Coronary artery (tissue), 2 donors: ENCODE data around the gene SUV39H1.

Experiments
- DNase-seq: peaks from one replicate; pipeline ENCODE4 v3.0.0-alpha.2; 2017; ENCODE audit warnings: low spot score
- H3K27ac ChIP-seq, 2 donors: fragments of 200-600 bp; sonication (generic); one replicate each; pipeline ENCODE4 v1.5.1; 2016 to 2019
- H3K4me3 ChIP-seq: fragments of 200-600 bp; sonication (generic); 2 replicates; pipeline ENCODE4 v1.5.1; 2016; ENCODE audit warnings: mild to moderate bottlenecking, moderate library complexity
- TF ChIP-seq, protein P1 (sequence below): fragments of 200-600 bp; sonication (generic); IDR thresholded peaks from one replicate; pipeline ENCODE4 v1.5.1; 2019; ENCODE audit warnings: antibody characterized with exemption

The SUV39H1 gene

DNA sequence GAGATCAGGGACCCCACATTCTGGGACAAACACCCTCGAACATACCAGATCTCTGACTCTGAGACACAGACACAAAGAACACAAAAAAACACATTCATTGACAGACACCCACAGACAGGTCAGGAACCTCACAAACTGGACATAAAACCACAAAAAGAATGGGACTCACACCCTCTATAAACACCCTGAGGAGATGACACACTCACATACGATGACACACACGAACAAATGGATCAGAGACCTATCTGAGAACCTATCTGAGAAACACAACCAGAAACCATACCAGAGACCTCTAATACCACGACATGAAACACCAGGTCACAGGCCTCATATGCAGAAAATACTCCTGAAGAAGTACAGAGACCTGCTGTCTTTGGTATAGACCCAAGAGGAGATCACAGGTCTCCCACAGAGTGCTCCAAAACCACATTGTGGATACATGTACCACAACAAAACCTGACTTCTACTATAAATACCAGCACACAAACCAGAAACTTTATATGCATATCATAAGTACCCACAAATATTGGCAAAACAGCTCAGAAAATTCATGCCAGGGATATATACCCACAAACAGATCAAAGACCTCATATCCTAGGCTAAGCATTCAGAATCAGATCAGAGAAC is 19.5 kb downstream of the SUV39H1 start:
- no peak for DNase-seq
- TF ChIP-seq, protein P1, sequence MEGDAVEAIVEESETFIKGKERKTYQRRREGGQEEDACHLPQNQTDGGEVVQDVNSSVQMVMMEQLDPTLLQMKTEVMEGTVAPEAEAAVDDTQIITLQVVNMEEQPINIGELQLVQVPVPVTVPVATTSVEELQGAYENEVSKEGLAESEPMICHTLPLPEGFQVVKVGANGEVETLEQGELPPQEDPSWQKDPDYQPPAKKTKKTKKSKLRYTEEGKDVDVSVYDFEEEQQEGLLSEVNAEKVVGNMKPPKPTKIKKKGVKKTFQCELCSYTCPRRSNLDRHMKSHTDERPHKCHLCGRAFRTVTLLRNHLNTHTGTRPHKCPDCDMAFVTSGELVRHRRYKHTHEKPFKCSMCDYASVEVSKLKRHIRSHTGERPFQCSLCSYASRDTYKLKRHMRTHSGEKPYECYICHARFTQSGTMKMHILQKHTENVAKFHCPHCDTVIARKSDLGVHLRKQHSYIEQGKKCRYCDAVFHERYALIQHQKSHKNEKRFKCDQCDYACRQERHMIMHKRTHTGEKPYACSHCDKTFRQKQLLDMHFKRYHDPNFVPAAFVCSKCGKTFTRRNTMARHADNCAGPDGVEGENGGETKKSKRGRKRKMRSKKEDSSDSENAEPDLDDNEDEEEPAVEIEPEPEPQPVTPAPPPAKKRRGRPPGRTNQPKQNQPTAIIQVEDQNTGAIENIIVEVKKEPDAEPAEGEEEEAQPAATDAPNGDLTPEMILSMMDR: no peak
- H3K27ac ChIP-seq: no peak overlapping the region
- H3K4me3 ChIP-seq: no peak overlapping the region

DNA sequence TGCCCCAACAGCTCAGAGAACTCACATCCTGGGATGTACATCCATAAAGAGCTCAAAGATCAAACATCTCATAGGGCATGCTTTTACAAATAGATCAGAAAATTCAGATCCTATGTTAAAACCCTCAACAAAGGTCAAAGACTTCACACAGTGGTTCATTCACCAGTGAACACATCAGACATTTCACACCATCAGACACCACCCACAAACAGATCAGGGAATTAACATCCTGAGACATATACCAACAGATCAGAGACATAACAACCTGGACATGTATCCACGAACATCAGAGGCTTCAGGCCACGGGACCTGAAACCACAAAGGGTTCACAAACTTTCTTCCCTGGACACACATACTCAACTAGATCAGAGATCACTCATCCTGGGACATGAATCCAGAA is 23.4 kb downstream of the SUV39H1 start:
- no peak overlapping the region for H3K4me3 ChIP-seq
- no peak for DNase-seq
- TF ChIP-seq, protein P1: no peak
- H3K27ac ChIP-seq: no peak overlapping the region

DNA sequence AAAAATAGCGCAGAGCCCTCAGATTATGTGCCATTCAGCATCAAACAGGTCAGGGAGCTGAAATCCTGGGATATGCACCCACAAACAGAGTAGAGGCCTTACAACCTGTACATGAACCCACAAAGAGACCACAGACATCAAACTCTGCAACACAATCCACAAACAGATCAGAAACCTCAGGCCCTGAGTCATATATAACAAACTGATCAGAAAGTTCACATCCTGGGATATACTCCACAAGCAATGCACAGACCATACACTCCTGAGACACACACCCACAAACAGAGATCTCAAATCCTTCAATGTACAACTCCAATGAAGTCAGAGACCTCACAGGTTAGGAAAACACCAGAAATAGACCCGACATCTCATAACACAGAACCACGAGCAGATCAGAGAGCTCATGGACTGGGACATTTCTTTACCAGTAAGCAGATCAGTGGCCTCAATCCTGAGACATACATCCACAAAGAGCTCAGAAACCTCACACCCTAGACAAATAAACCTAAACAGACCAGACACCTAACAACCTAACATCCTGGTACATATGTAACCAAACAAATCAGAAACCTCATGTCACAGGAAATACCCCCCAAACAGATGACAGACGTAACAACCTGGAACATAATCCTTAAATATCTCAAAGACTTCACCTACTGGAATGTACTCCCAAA is 24.2 kb downstream of the SUV39H1 start:
- Histone ChIP-seq H3K4me3 (no peak overlapping the region), H3K27ac (no peak overlapping the region)
- DNase-seq: no peak
- TF ChIP-seq, protein P1: no peak

DNA sequence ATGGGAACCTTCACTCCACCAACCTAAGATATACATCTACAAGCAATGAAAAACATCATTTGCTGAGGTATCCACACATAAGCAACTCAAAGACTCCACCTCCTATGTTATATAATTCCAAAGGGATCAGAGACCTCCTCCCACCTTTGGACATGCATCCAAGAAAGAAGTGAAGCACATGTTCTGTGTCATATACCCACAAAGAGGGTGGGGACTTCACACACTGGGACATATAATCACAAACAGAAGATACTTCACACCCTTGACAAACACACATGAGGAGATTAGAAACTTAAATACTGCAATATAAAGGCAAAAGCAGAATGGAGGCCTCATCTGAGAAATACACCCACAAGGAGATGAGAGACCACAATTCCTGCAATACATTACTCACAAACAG is 25.4 kb downstream of the SUV39H1 start:
- no peak for DNase-seq
- Histone ChIP-seq H3K4me3 (no peak overlapping the region), H3K27ac (no peak overlapping the region)
- TF ChIP-seq, protein P1: no peak

DNA sequence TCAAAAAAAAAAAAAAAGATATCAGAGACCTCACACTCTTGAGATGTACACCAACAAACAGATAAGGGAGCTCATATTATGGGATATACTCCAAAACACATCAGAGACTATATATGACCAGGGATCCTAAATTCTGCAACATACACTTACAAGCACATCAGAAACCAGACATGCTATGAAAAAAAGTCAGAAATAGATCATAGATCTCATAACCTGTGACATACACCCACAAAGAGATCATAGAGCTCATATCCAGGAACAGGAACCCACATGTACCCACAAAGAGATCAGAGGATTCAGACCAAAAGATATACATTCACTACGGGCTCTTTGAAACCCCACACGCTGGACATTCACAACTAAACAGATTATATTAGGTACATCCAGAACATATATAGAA is 30.1 kb downstream of the SUV39H1 start:
- Histone ChIP-seq H3K27ac (no peak overlapping the region), H3K4me3 (no peak overlapping the region)
- no peak for DNase-seq
- TF ChIP-seq, protein P1: no peak

DNA sequence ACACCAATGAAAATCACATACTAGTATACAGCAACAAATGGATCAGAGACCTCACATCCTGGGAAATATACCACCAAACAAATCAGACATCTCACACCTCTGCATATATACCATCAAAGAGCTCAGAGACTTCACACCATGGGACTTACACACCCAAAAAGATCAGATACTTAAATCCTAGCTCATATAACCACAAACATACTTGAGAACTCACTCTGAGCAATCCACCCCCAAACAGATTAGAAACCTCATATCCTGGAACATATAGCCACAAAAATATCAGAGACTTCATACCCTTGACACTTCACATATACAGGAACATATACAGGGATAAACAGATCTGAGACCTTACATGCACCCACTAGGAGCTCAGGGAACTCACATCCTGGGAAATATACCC is 32.1 kb downstream of the SUV39H1 start:
- TF ChIP-seq, protein P1: no peak
- H3K4me3 ChIP-seq: no peak overlapping the region
- H3K27ac ChIP-seq: no peak overlapping the region
- DNase-seq: no peak

DNA sequence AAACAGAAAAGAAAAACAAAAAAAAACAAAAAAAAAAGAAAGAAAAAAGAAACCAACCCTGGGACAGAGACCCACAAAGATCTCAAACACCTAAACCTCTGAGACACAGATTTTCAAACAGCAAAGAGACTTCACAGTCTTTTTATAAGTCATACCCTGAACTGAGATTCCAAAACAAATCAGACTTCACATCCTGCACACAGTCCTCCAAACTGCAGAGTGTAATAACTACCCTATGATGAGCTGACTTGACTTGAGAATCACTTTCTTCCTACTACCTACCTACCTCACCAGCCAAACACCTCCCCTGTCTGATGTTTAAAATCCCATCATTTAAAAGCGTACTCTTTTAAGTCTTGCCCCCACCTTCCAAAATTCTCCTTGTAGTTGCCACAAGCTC is 39.8 kb downstream of the SUV39H1 start:
- Histone ChIP-seq H3K27ac (no peak overlapping the region), H3K4me3 (peak overlapping the region; percentile 45)
- no peak for DNase-seq
- TF ChIP-seq, protein P1: no peak
